Measurements from ENCODE around the gene IZUMO4. TPM values are rescaled to one million over a fixed set of nuclear protein-coding genes. Genes with fewer than 3 reads are reported as not detected.

IZUMO4 gene
- total and polyA plus RNA-seq, 10 of the 15 experiments (the other 5 are each of a cell fraction or from before 2014, with no cell fraction given): 0.53 to 27.1 (median 7.5) TPM

GRCh38 chr19:2089001-2089711 lies 7.6 kb upstream of the IZUMO4 start (continued):
- TF ChIP-seq PRDM15 (CRISPR knock-in tag; IDR thresholded peaks at IDR 0.05) (no peak), POU2F2 (IDR thresholded peaks at IDR 0.05; ENCODE audit: borderline replicate concordance, low read depth, low read length) (peak; percentile 36; the same call in 1 of the 3 replicates), BHLHE40 (IDR thresholded peaks at IDR 0.05; ENCODE audit: borderline replicate concordance in 1 of 2, low read depth in 2 of 2, low read length in 1 of 2) (peak; percentile 86 to 94), ZNF687 (IDR thresholded peaks at IDR 0.05) (peak; percentile 96), FOXK2 (IDR thresholded peaks at IDR 0.05) (no peak), TARDBP (IDR thresholded peaks at IDR 0.05; ENCODE audit: borderline replicate concordance) (no peak), CREB1 (IDR thresholded peaks at IDR 0.05; ENCODE audit: low read depth) (peak; percentile 56), BACH1 (IDR thresholded peaks at IDR 0.05; ENCODE audit: borderline replicate concordance) (0 out of 2 replicates have a peak, but pooled peaks have one; percentile 21), CBX5 (IDR thresholded peaks at IDR 0.05; ENCODE audit: low read depth) (no peak), RUNX3 (IDR thresholded peaks at IDR 0.05; ENCODE audit: low read length) (peak; percentile 11), STAT3 (IDR thresholded peaks at IDR 0.05; ENCODE audit: low read depth, low read length) (no peak), IRF3 (IDR thresholded peaks at IDR 0.05) (no peak), EED (IDR thresholded peaks at IDR 0.05; ENCODE audit: low read depth) (no peak), ZNF207 (IDR thresholded peaks at IDR 0.05; ENCODE audit: borderline replicate concordance) (peak; percentile 37; the same call in 1 of the 2 replicates), JUND (IDR thresholded peaks at IDR 0.05; ENCODE audit: low read depth, low read length) (no peak), CTCF (IDR thresholded peaks at IDR 0.05 in 2 of 3, conservative IDR thresholded peaks at IDR 0.05 in 1 of 3; ENCODE audit: control insufficient read depth in 2 of 3, extremely low read depth in 1 of 3, insufficient read depth in 1 of 3, low read depth in 3 of 3, low read length in 3 of 3) (0 out of 6 replicates have a peak, but pooled peaks of 2 of the 3 experiments have one; percentile 2 to 6), LARP7 (IDR thresholded peaks at IDR 0.05) (peak; percentile 80), NR2C1 (IDR thresholded peaks at IDR 0.05) (no peak)

Data from GM12878 (cell line).